GM23338 (cell line): ENCODE measurements around the gene NGF. TPM values are rescaled to one million over a fixed set of nuclear protein-coding genes. Genes with fewer than 3 reads are reported as not detected.

ENCODE experiments used
- ATAC-seq: fragments of 200-7000 bp; cut with Tn5 transposase; 3 replicates; pipeline ENCODE4 v1.9.1; 2020
- DNase-seq: peaks from one replicate; pipeline ENCODE4 v3.0.0-alpha.2; 2015; ENCODE audit warnings: low spot score
- H2AFZ ChIP-seq: fragments of 200-600 bp; sonication (generic); 2 replicates; pipeline ENCODE4 v1.8.0; 2016; ENCODE audit warnings: antibody characterized with exemption, mild to moderate bottlenecking, moderate library complexity
- H3F3A ChIP-seq: fragments of 200-600 bp; sonication (generic); replicated peaks from 2 replicates; pipeline ENCODE4 v1.8.0; 2017; ENCODE audit warnings: antibody characterized with exemption, mixed run types, low read depth
- H3K27ac ChIP-seq: fragments of 200-600 bp; sonication (generic); 2 replicates; pipeline ENCODE4 v1.6.1; 2016; ENCODE audit warnings: low read depth
- H3K27me3 ChIP-seq: fragments of 200-600 bp; sonication (generic); 2 replicates; pipeline ENCODE4 v1.8.0; 2016; ENCODE audit warnings: mild to moderate bottlenecking, mixed run types, moderate library complexity; ENCODE audit not compliant: insufficient read depth
- H3K36me3 ChIP-seq: fragments of 200-600 bp; sonication (generic); 2 replicates; pipeline ENCODE4 v1.8.0; 2016; ENCODE audit warnings: mild to moderate bottlenecking; ENCODE audit not compliant: insufficient read depth
- H3K4me1 ChIP-seq: fragments of 200-600 bp; sonication (generic); 2 replicates; pipeline ENCODE4 v1.8.0; 2016; ENCODE audit warnings: mild to moderate bottlenecking, moderate library complexity; ENCODE audit not compliant: insufficient read depth
- H3K4me2 ChIP-seq: fragments of 200-600 bp; sonication (generic); 2 replicates; pipeline ENCODE4 v1.7.1; 2017; ENCODE audit warnings: mixed run types
- H3K4me3 ChIP-seq: fragments of 200-600 bp; sonication (generic); 2 replicates; pipeline ENCODE4 v1.6.1; 2016; ENCODE audit warnings: mixed run types
- H3K79me2 ChIP-seq: fragments of 200-600 bp; sonication (generic); replicated peaks from 2 replicates; pipeline ENCODE4 v1.8.0; 2017; ENCODE audit warnings: mild to moderate bottlenecking; ENCODE audit not compliant: insufficient read depth
- H3K9me2 ChIP-seq: fragments of 200-600 bp; sonication (generic); 2 replicates; pipeline ENCODE4 v1.8.0; 2017; ENCODE audit not compliant: insufficient read depth
- H4K20me1 ChIP-seq: fragments of 200-600 bp; sonication (generic); replicated peaks from 2 replicates; pipeline ENCODE4 v1.8.0; 2017; ENCODE audit warnings: mild to moderate bottlenecking; ENCODE audit not compliant: insufficient read depth
- H3K27ac Mint-ChIP-seq: 2 replicates; pipeline ENCODE4 v1.8.0; 2020; ENCODE audit warnings: inconsistent platforms, mild to moderate bottlenecking, moderate library complexity, mixed read lengths
- H3K27me3 Mint-ChIP-seq: 3 replicates; pipeline ENCODE4 v1.8.0; 2022; ENCODE audit warnings: low read depth, mild to moderate bottlenecking, moderate library complexity, mixed read lengths, inconsistent platforms; ENCODE audit not compliant: insufficient read depth, poor library complexity
- H3K36me3 Mint-ChIP-seq: 3 replicates; pipeline ENCODE4 v1.8.0; 2021; ENCODE audit warnings: low read depth, mild to moderate bottlenecking, inconsistent platforms, moderate library complexity, mixed read lengths
- H3K4me1 Mint-ChIP-seq: 3 replicates; pipeline ENCODE4 v1.8.0; 2020; ENCODE audit warnings: mild to moderate bottlenecking, inconsistent platforms, mixed read lengths
- H3K4me3 Mint-ChIP-seq: 3 replicates; pipeline ENCODE4 v1.8.0; 2021; ENCODE audit warnings: moderate library complexity, mild to moderate bottlenecking, inconsistent platforms, mixed read lengths
- H3K9me3 Mint-ChIP-seq: 3 replicates; pipeline ENCODE4 v1.8.0; 2020; ENCODE audit warnings: moderate library complexity, mild to moderate bottlenecking, inconsistent platforms, mixed read lengths
- CREB1 ChIP-seq: fragments of 250-450 bp; sonication (Bioruptor Pico); IDR thresholded peaks from 2 replicates; pipeline ENCODE4 v1.5.0; 2020; ENCODE audit warnings: low read depth, mild to moderate bottlenecking, moderate library complexity
- CTCF ChIP-seq, 2 experiments: fragments of 200-600 bp in 1 of 2; sonication (generic) in 1 of 2; conservative IDR thresholded peaks; 2 replicates each; pipeline versions ENCODE4 v1.5.1 to v1.6.1; 2016 to 2017; ENCODE audit warnings: antibody characterized with exemption in 2 of 2, low read depth in 2 of 2, mild to moderate bottlenecking in 2 of 2, moderate library complexity in 1 of 2
- ETS1 ChIP-seq: IDR thresholded peaks from 2 replicates; pipeline ENCODE4 v1.6.1; 2016; ENCODE audit warnings: antibody characterized with exemption
- EZH2 ChIP-seq: fragments of 200-600 bp; sonication (generic); IDR thresholded peaks from one replicate; pipeline ENCODE4 v1.8.0; 2017; ENCODE audit warnings: antibody characterized with exemption, mild to moderate bottlenecking, low read depth; ENCODE audit not compliant: unreplicated experiment
- EZH2phosphoT487 ChIP-seq: fragments of 200-600 bp; sonication (generic); IDR thresholded peaks from one replicate; pipeline ENCODE4 v1.8.1; 2018; ENCODE audit warnings: antibody characterized with exemption; ENCODE audit not compliant: unreplicated experiment
- JUNB ChIP-seq: IDR thresholded peaks from one replicate; pipeline ENCODE4 v1.6.1; 2016; ENCODE audit warnings: antibody characterized with exemption; ENCODE audit not compliant: unreplicated experiment
- NANOG ChIP-seq: IDR thresholded peaks from 2 replicates; pipeline ENCODE4 v1.6.1; 2016; ENCODE audit warnings: antibody characterized with exemption, borderline replicate concordance
- POLR2AphosphoS5 ChIP-seq: IDR thresholded peaks from 2 replicates; pipeline ENCODE4 v1.6.1; 2016; ENCODE audit warnings: antibody characterized with exemption, low read depth
- REST ChIP-seq: IDR thresholded peaks from one replicate; pipeline ENCODE4 v1.6.1; 2018; ENCODE audit warnings: antibody characterized with exemption; ENCODE audit not compliant: unreplicated experiment
- STAT1 ChIP-seq: IDR thresholded peaks from one replicate; pipeline ENCODE4 v1.6.1; 2016; ENCODE audit warnings: antibody characterized with exemption; ENCODE audit not compliant: unreplicated experiment
- ZNF114 ChIP-seq: fragments of 250-450 bp; sonication (Bioruptor Pico); IDR thresholded peaks from 2 replicates; pipeline ENCODE4 v1.5.0; 2020; ENCODE audit warnings: mild to moderate bottlenecking, moderate library complexity
- ZNF331 ChIP-seq: fragments of 250-450 bp; sonication (Bioruptor Pico); IDR thresholded peaks from 2 replicates; pipeline ENCODE4 v1.5.0; 2020; ENCODE audit warnings: low read depth, mild to moderate bottlenecking, moderate library complexity
- ZNF462 ChIP-seq: fragments of 250-450 bp; sonication (Bioruptor Pico); IDR thresholded peaks from 2 replicates; pipeline ENCODE4 v1.5.0; 2020; ENCODE audit warnings: mild to moderate bottlenecking, moderate library complexity
- polyA plus RNA-seq: library from polyadenylated mRNA; unstranded; fragments of >200 nt; fragmentation: Nextera tagmentation; extraction: Ambion mirVana; gene quantifications from 2 replicates; pipeline ENCODE4 v1.2.1, GENCODE V29; 2016
- total RNA-seq: library from RNA; depleted of rRNA; stranded (reverse); fragments of >200 nt; shearing (Covaris generic); gene quantifications from 2 replicates; pipeline ENCODE4 v1.2.3, GENCODE V29; 2014

NGF gene
- total and polyA plus RNA-seq, 2 experiments from 2014 or later = 0.28 to 0.92 TPM

- TF ChIP-seq REST = no peak
- TF ChIP-seq NANOG = no peak
- no peak for TF ChIP-seq STAT1
- no peak for TF ChIP-seq ZNF114 (CRISPR knock-in tag)
- TF ChIP-seq ZNF331 (CRISPR knock-in tag) = no peak
- no peak for TF ChIP-seq EZH2
- no peak for TF ChIP-seq POLR2AphosphoS5
Measured at GRCh38 chr1:115261496-115261895, 76.6 kb downstream of the NGF start (continued).

- ATAC-seq (no peak), DNase-seq (no peak)
- H3K79me2 ChIP-seq = no peaks in the 10 kb centered on the region
- H4K20me1 ChIP-seq = no peaks in the 10 kb centered on the region
- no peaks in the 10 kb centered on the region for H3F3A ChIP-seq
- H3K27me3 ChIP-seq = no peaks in the 10 kb centered on the region
- H2AFZ ChIP-seq = no peak overlapping the region
- Mint-ChIP-seq H3K36me3 (peaks cover 10% of the 10 kb centered on the region), H3K4me1 (no peaks in the 10 kb centered on the region), H3K4me3 (no peak overlapping the region), H3K27ac (no peak overlapping the region), H3K27me3 (peaks cover 2% of the 10 kb centered on the region), H3K9me3 (peaks cover 15% of the 10 kb centered on the region)
- no peak overlapping the region for H3K4me3 ChIP-seq
- H3K27ac ChIP-seq = no peak overlapping the region
- H3K9me2 ChIP-seq = no peaks in the 10 kb centered on the region
- no peak overlapping the region for H3K4me2 ChIP-seq
- H3K4me1 ChIP-seq = no peaks in the 10 kb centered on the region
- H3K36me3 ChIP-seq = no peaks in the 10 kb centered on the region; the same call in 1 of the 2 replicates
- TF ChIP-seq CTCF (conservative IDR thresholded peaks at IDR 0.05; ENCODE audit: low read depth in 2 of 2) (no peak), ZNF331 (CRISPR knock-in tag) (no peak), ETS1 (no peak), CREB1 (CRISPR knock-in tag) (no peak), ZNF462 (no peak), POLR2AphosphoS5 (no peak), JUNB (no peak), NANOG (no peak), STAT1 (no peak), EZH2phosphoT487 (no peak), ZNF114 (CRISPR knock-in tag) (no peak)
Measured at GRCh38 chr1:115258302-115258866, 79.7 kb downstream of the NGF start.
